BE2C (cell line): Measurements from ENCODE around the gene NEU4.

Source experiments
- DNase-seq: peaks from one replicate; pipeline ENCODE4 v3.0.0-alpha.2; 2020
- H3K27me3 ChIP-seq: fragments of 250-450 bp; sonication (Bioruptor Pico); 2 replicates; pipeline ENCODE4 v1.5.1; 2020; ENCODE audit warnings: mild to moderate bottlenecking
- H3K36me3 ChIP-seq: fragments of 250-450 bp; sonication (Bioruptor Pico); 2 replicates; pipeline ENCODE4 v1.5.1; 2020; ENCODE audit warnings: mild to moderate bottlenecking
- H3K4me1 ChIP-seq: fragments of 250-450 bp; sonication (Bioruptor Pico); 2 replicates; pipeline ENCODE4 v1.5.1; 2020
- H3K4me3 ChIP-seq: 2 replicates; pipeline ENCODE4 v1.5.1; 2011; ENCODE audit warnings: low read depth, low read length
- H3K9me3 ChIP-seq: fragments of 250-450 bp; sonication (Bioruptor Pico); 2 replicates; pipeline ENCODE4 v1.5.1; 2020
- TF ChIP-seq, protein P1 (sequence below): IDR thresholded peaks from 2 replicates; pipeline ENCODE4 v1.5.1; 2012; ENCODE audit warnings: mild to moderate bottlenecking, low read depth, low read length

Gene NEU4

DNA sequence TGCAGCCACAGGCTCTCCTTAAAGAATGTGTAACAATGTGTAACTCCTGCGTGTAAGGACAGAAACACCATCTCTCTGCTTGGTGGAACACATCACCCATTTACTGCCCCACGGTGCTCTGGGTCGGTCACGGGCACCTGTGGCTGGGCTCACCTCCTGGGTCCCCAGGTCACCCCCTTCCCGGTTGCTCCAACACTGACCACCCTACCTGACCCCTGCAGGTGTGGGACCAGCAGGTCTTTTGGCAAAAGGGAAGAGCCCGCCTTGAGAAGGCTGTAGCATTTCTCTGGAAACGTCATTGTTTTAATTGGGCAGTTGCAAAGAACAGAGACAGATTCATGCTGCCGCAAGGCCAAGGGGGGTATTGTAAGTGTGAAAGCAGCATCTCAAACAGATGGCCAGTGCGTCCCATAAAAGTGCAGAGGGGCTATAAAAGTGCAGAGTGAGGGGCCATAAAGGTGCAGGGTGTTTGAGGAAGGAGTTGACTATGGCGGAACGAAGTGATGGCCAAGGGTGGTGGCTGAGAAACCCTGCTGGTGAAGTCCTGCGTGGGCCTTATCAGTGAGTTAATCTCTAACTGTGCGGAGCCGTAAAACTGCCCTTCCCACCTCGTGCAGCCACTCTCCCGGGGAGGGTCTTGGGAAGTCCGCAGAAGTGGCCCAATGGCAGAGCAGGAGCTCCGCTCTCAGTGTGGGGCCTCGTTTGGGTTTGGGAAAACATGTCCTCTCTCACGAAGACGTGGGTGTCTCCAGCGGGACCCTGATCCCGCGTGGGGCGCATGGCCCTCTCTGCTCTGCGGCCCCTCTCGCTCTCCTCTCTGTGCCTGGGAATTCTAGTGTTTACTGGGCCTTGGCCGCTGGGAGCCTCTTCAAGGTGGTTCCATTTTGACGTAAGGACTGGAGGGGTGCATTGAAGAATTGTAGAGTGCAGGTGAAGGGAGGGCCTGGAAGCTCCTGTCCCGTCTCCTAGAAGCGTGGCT is 13.7 kb upstream of the NEU4 start:
- no peak overlapping the region for H3K4me3 ChIP-seq
- H3K36me3 ChIP-seq: no peaks in the 10 kb centered on the region
- no peaks in the 10 kb centered on the region; the same call in 1 of the 2 replicates for H3K9me3 ChIP-seq
- TF ChIP-seq, protein P1, sequence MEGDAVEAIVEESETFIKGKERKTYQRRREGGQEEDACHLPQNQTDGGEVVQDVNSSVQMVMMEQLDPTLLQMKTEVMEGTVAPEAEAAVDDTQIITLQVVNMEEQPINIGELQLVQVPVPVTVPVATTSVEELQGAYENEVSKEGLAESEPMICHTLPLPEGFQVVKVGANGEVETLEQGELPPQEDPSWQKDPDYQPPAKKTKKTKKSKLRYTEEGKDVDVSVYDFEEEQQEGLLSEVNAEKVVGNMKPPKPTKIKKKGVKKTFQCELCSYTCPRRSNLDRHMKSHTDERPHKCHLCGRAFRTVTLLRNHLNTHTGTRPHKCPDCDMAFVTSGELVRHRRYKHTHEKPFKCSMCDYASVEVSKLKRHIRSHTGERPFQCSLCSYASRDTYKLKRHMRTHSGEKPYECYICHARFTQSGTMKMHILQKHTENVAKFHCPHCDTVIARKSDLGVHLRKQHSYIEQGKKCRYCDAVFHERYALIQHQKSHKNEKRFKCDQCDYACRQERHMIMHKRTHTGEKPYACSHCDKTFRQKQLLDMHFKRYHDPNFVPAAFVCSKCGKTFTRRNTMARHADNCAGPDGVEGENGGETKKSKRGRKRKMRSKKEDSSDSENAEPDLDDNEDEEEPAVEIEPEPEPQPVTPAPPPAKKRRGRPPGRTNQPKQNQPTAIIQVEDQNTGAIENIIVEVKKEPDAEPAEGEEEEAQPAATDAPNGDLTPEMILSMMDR: no peak
- peak; percentile 5 for DNase-seq
- no peaks in the 10 kb centered on the region; the same call in 1 of the 2 replicates for H3K4me1 ChIP-seq
- no peaks in the 10 kb centered on the region for H3K27me3 ChIP-seq

DNA sequence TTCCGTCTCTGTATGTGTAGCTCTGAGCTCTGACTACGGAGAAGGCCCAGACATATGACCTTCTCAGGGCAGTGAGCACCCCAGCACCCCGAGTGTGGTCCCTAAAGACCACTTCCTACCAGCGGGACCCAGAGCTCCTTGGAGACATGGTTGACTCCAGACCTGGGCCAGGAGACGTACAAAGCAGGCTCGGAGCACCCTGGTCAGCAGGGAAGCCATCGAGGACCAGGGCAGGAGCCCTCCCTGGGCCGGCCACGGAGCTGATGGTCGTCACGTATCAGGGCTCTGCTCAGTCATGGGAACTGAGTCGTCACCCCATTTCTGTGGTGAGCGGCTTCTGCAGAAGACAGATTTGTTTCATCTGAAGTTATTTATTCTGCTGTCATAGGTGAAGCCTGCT is 12.8 kb upstream of the NEU4 start:
- TF ChIP-seq, protein P1: no peak
- DNase-seq: no peak
- Histone ChIP-seq H3K27me3 (no peaks in the 10 kb centered on the region), H3K36me3 (no peaks in the 10 kb centered on the region), H3K4me1 (no peaks in the 10 kb centered on the region; the same call in 1 of the 2 replicates), H3K9me3 (no peaks in the 10 kb centered on the region; the same call in 1 of the 2 replicates), H3K4me3 (no peak overlapping the region)

DNA sequence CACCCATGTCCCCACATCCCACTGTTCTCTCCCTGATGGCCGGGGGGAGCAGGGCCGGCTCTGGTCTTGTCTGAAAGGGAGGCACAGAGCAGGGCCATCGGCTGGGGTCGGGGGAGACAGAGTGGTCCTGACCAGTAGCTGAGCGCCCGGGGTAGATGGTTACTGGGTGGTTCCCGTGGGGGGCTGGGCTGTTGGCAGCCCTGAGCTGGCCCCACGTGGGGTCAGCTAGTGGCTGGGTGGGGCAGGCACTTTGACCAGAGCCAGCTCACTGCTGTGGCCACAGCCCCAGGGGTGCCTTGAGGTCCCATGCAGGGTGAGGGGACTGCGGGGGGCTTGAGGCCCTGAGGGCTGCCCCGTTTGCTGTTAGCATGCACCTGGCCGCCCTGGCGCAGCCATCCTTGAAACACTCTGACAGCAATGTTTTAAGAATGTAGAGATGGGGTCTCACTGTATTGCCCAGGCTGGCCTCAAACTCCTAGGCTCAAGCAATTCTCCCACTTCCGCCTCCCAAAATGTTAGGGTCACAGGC is 12.3 kb upstream of the NEU4 start:
- Histone ChIP-seq H3K27me3 (no peaks in the 10 kb centered on the region), H3K4me3 (no peak overlapping the region), H3K9me3 (no peaks in the 10 kb centered on the region; the same call in 1 of the 2 replicates), H3K4me1 (peaks cover under 1% of the 10 kb centered on the region; the same call in 1 of the 2 replicates), H3K36me3 (no peaks in the 10 kb centered on the region)
- peak; percentile 8 for DNase-seq
- TF ChIP-seq, protein P1: no peak

DNA sequence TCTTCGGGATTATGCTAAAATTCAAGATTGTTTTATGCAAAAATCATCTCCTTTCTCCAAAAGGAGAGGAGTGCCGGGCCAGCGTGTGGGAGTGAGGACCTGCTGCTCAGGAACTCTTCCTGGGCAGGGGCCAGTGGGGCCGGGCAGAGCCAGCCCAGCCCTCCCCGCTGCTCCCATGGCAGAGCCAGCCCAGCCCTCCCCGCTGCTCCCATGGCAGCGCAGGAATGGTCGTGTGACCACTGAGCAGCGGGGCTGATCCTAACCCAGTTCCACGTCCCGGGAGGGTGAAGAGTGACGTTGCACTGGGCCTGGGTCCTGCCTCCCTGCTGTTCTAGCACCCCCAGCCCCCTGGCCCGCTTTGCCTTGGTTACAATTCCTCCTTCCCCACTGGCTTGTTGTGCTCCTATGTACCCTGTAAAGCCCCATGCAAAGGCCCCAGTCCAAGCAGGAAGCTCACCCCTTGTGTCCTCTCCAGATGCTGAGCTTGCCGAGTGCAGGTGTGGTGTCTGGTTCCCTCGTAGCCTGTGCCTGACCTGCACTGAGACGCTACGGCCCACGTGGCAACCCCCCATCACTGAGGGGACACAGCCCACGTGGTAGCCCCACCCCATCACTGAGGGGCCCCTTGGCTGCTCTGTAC is 11.4 kb upstream of the NEU4 start:
- peak; percentile 7 for DNase-seq
- Histone ChIP-seq H3K9me3 (no peaks in the 10 kb centered on the region; the same call in 1 of the 2 replicates), H3K4me1 (peaks cover 6% of the 10 kb centered on the region), H3K36me3 (no peaks in the 10 kb centered on the region), H3K27me3 (no peaks in the 10 kb centered on the region), H3K4me3 (no peak overlapping the region)
- TF ChIP-seq, protein P1: no peak

DNA sequence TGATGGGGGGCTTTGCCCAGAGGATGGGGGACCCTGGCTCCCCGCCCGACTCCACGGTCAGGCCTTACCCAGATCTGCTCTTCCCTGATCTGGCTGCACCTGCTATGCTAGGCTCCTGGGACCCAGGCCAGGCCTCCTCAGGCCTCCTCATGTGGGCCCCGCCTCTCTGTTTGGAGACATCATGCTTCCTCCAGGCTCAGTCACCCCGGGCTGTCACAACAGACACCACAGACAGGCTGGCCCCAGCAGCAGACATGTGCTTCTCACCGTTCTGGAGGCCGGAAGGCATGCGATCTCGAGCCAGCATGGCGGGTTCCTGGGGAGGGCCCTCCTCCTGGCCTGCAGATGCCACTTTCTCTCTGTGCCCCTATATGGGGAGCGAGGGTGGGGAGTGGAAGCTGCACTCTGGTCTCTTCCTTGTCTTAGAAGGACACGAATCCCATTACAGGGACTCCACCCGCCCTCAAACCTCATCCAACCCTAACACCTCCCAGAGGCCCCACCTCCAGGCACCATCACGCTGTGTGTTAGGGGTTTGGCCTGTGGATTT is 10.8 kb upstream of the NEU4 start:
- Histone ChIP-seq H3K4me3 (no peak overlapping the region), H3K4me1 (peaks cover 11% of the 10 kb centered on the region), H3K36me3 (no peaks in the 10 kb centered on the region), H3K9me3 (no peaks in the 10 kb centered on the region; the same call in 1 of the 2 replicates), H3K27me3 (no peaks in the 10 kb centered on the region)
- DNase-seq: peak; percentile 45
- TF ChIP-seq, protein P1: no peak
